ENCODE measurements around the gene GRIK3.

GRCh38 chr1:36968730-36969129 lies 65.6 kb downstream of the GRIK3 start:
- TF ChIP-seq CTCF (IDR thresholded peaks at IDR 0.05) (no peak), POLR2AphosphoS5 (IDR thresholded peaks at IDR 0.05) (no peak), POLR2A (IDR thresholded peaks at IDR 0.05) (no peak)
